ENCODE results near the gene ERN2. TPM values are rescaled to one million over a fixed set of nuclear protein-coding genes. Genes with fewer than 3 reads are reported as not detected.

The ERN2 gene
- total and polyA plus RNA-seq, 2 experiments from 2014 or later: 0.46 to 0.97 TPM

GRCh38 chr16:23729503-23730424, 16.7 kb upstream of the ERN2 start:
- H4K20me1 ChIP-seq (ENCODE audit: insufficient read depth, poor library complexity, severe bottlenecking): no peaks in the 10 kb centered on the region
- no peaks in the 10 kb centered on the region for H3K9me3 ChIP-seq (ENCODE audit: low read depth)
- no peaks in the 10 kb centered on the region for H3K36me3 ChIP-seq (replicated peaks; ENCODE audit: insufficient read depth, low read depth)
- no peaks in the 10 kb centered on the region for H3K9me2 ChIP-seq (replicated peaks; ENCODE audit: insufficient read depth)
- DNase-seq (ENCODE audit: low spot score): peak; percentile 54
- 82% methylated on average over 12 of the region's 12 CpGs for WGBS (ENCODE audit: low lambda C conversion rate, missing lambda C conversion rate)
- H3K27me3 ChIP-seq: no peaks in the 10 kb centered on the region
- no peak overlapping the region for H3K27ac ChIP-seq
- TF ChIP-seq CTCF (IDR thresholded peaks at IDR 0.05; ENCODE audit: poor library complexity) (no peak), EZH2 (IDR thresholded peaks at IDR 0.05; ENCODE audit: borderline replicate concordance) (no peak), EZH2phosphoT487 (IDR thresholded peaks at IDR 0.05; ENCODE audit: low read depth, severe bottlenecking, unreplicated experiment) (no peak)
- no peak overlapping the region for H2AFZ ChIP-seq
- no peak overlapping the region for H3K4me2 ChIP-seq
- H3K4me1 ChIP-seq (ENCODE audit: insufficient read depth): no peaks in the 10 kb centered on the region
- no peaks in the 10 kb centered on the region for H3K79me2 ChIP-seq
- H3K4me3 ChIP-seq: no peak overlapping the region

DNA sequence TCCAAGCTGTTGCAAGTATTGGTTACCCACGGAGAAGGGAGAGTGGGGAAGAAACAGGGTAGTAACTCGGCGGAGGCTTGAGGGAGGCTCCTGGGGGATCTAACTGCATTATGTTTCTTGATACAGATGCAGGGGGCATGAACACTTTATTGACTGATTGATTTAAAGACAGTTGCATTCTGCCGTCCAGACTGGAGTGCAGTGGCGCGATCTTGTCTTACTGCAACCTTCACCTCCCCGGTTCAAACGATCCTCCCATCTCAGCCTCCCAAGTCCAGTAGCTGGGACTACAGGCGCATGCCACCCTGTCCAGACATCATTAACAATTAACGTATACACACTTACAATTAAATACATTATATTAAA, 15.1 kb upstream of the ERN2 start:
- H3K36me3 ChIP-seq (replicated peaks; ENCODE audit: insufficient read depth, low read depth): no peaks in the 10 kb centered on the region
- no peaks in the 10 kb centered on the region for H3K79me2 ChIP-seq
- H3K27ac ChIP-seq: no peak overlapping the region
- no peak overlapping the region for H3K4me3 ChIP-seq
- H3K27me3 ChIP-seq: no peaks in the 10 kb centered on the region
- no peaks in the 10 kb centered on the region for H3K9me3 ChIP-seq (ENCODE audit: low read depth)
- H3K4me2 ChIP-seq: no peak overlapping the region
- 64% methylated on average over 10 of the region's 10 CpGs for WGBS (ENCODE audit: low lambda C conversion rate, missing lambda C conversion rate)
- TF ChIP-seq EZH2phosphoT487 (IDR thresholded peaks at IDR 0.05; ENCODE audit: low read depth, severe bottlenecking, unreplicated experiment) (no peak), CTCF (IDR thresholded peaks at IDR 0.05; ENCODE audit: poor library complexity) (no peak), EZH2 (IDR thresholded peaks at IDR 0.05; ENCODE audit: borderline replicate concordance) (no peak)
- no peak for DNase-seq (ENCODE audit: low spot score)
- no peak overlapping the region for H2AFZ ChIP-seq
- no peaks in the 10 kb centered on the region for H3K9me2 ChIP-seq (replicated peaks; ENCODE audit: insufficient read depth)
- H4K20me1 ChIP-seq (ENCODE audit: insufficient read depth, poor library complexity, severe bottlenecking): no peaks in the 10 kb centered on the region
- no peaks in the 10 kb centered on the region for H3K4me1 ChIP-seq (ENCODE audit: insufficient read depth)

DNA sequence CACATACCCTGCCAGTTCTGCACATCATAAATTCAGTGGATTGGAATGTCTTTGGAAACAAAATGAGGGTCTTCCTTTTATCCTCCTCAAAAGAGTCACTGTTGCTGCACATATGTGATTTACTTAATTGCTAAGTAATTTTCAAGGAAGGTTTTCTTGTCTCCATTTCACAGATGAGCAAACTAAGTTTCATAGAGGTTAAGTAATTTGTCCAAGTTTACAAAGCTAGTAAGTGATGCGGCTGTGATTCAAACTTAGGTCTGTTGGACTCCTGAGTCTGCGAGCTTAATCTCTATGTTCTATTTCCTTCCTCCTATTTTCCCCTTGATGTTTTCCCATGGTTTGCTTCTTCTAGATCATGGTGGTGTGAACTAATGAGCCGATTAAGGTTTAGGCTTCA, 13.7 kb upstream of the ERN2 start:
- H4K20me1 ChIP-seq (ENCODE audit: insufficient read depth, poor library complexity, severe bottlenecking): no peaks in the 10 kb centered on the region
- H3K9me2 ChIP-seq (replicated peaks; ENCODE audit: insufficient read depth): no peaks in the 10 kb centered on the region
- no peaks in the 10 kb centered on the region for H3K36me3 ChIP-seq (replicated peaks; ENCODE audit: insufficient read depth, low read depth)
- 92% methylated on average over 3 of the region's 3 CpGs for WGBS (ENCODE audit: low lambda C conversion rate, missing lambda C conversion rate)
- H3K4me1 ChIP-seq (ENCODE audit: insufficient read depth): no peaks in the 10 kb centered on the region
- H3K4me3 ChIP-seq: no peak overlapping the region
- no peak for DNase-seq (ENCODE audit: low spot score)
- H3K9me3 ChIP-seq (ENCODE audit: low read depth): no peaks in the 10 kb centered on the region
- H3K27me3 ChIP-seq: no peaks in the 10 kb centered on the region
- H3K27ac ChIP-seq: no peak overlapping the region
- no peak overlapping the region for H3K4me2 ChIP-seq
- no peaks in the 10 kb centered on the region for H3K79me2 ChIP-seq
- TF ChIP-seq CTCF (IDR thresholded peaks at IDR 0.05; ENCODE audit: poor library complexity) (no peak), EZH2 (IDR thresholded peaks at IDR 0.05; ENCODE audit: borderline replicate concordance) (no peak), EZH2phosphoT487 (IDR thresholded peaks at IDR 0.05; ENCODE audit: low read depth, severe bottlenecking, unreplicated experiment) (no peak)
- H2AFZ ChIP-seq: no peak overlapping the region

All from hepatocyte (in vitro differentiated cells).